GM19372 (cell line): Measurements from ENCODE around the gene SYT12.

Experiments used
- ATAC-seq: cut with Tn5 transposase; IDR thresholded peaks from one replicate; pipeline ENCODE4 v1.9.1; 2021; ENCODE audit warnings: mild to moderate bottlenecking, low read depth, moderate library complexity; ENCODE audit not compliant: unreplicated experiment

The SYT12 gene

GRCh38 chr11:67027483-67027930, 4.6 kb downstream of the SYT12 start:
- no peak for ATAC-seq

- no peak for ATAC-seq
Observed at GRCh38 chr11:67027943-67028542, 5.1 kb downstream of the SYT12 start.

- ATAC-seq, result no peak
Observed at GRCh38 chr11:67029146-67029545, 6.2 kb downstream of the SYT12 start.

- no peak for ATAC-seq
Observed at GRCh38 chr11:67030976-67031375, 8.0 kb downstream of the SYT12 start.

- ATAC-seq, result no peak
Observed at GRCh38 chr11:67031791-67032561, 9.0 kb downstream of the SYT12 start.

- ATAC-seq, result no peak
Observed at GRCh38 chr11:67032830-67033551, 10.1 kb downstream of the SYT12 start.

GRCh38 chr11:67033661-67034166, 10.8 kb downstream of the SYT12 start:
- no peak for ATAC-seq

- no peak for ATAC-seq
Observed at GRCh38 chr11:67034350-67034749, 11.4 kb downstream of the SYT12 start.

- ATAC-seq, result no peak
Observed at GRCh38 chr11:67040147-67040546, 17.2 kb downstream of the SYT12 start.

GRCh38 chr11:67041602-67042001, 18.7 kb downstream of the SYT12 start:
- ATAC-seq, result no peak

- no peak for ATAC-seq
Observed at GRCh38 chr11:67043572-67044349, 20.8 kb downstream of the SYT12 start.

GRCh38 chr11:67044496-67044895, 21.6 kb downstream of the SYT12 start:
- no peak for ATAC-seq

GRCh38 chr11:67045314-67045713, 22.4 kb downstream of the SYT12 start:
- ATAC-seq, result no peak

GRCh38 chr11:67048515-67049130, 25.7 kb downstream of the SYT12 start:
- no peak for ATAC-seq

- ATAC-seq, result no peak
Observed at GRCh38 chr11:67050139-67050538, 27.2 kb downstream of the SYT12 start.

- no peak for ATAC-seq
Observed at GRCh38 chr11:67051180-67051893, 28.4 kb downstream of the SYT12 start.

- ATAC-seq, result no peak
Observed at GRCh38 chr11:67051945-67052488, 29.1 kb downstream of the SYT12 start.

- no peak for ATAC-seq
Observed at GRCh38 chr11:67052891-67053290, 30.0 kb downstream of the SYT12 start.

- ATAC-seq, result no peak
Observed at GRCh38 chr11:67053896-67054329, 31.0 kb downstream of the SYT12 start.
